Effector memory CD4-positive, alpha-beta T cell (primary cell): Measurements from ENCODE around the gene THEMIS.
"Not testable (repeated sequence)": the region's sequence is repeated elsewhere in the genome, so short reads cannot be mapped to it uniquely, and the experiment has no call there.

ENCODE experiments used
- DNase-seq, 3 donors: peaks; one replicate each; pipeline ENCODE4 v3.0.0-alpha.2; 2020
- H3K27ac ChIP-seq: 2 replicates; pipeline ENCODE4 v1.7.0; 2013; ENCODE audit warnings: mild to moderate bottlenecking, low read length, moderate library complexity; ENCODE audit not compliant: insufficient read depth, poor library complexity, severe bottlenecking
- H3K27me3 ChIP-seq: replicated peaks from 2 replicates; pipeline ENCODE4 v1.7.0; 2013; ENCODE audit warnings: mild to moderate bottlenecking, low read length; ENCODE audit not compliant: insufficient read depth, control insufficient read depth, poor library complexity, severe bottlenecking
- H3K36me3 ChIP-seq: 2 replicates; pipeline ENCODE4 v1.7.0; 2013; ENCODE audit warnings: mild to moderate bottlenecking, low read length, moderate library complexity; ENCODE audit not compliant: control insufficient read depth, insufficient read depth
- H3K4me1 ChIP-seq: 2 replicates; pipeline ENCODE4 v1.7.0; 2013; ENCODE audit warnings: low read length, mild to moderate bottlenecking; ENCODE audit not compliant: control insufficient read depth, insufficient read depth, poor library complexity, severe bottlenecking
- H3K4me3 ChIP-seq: 2 replicates; pipeline ENCODE4 v1.7.0; 2013; ENCODE audit warnings: low read length, low read depth, mild to moderate bottlenecking; ENCODE audit not compliant: insufficient read depth, poor library complexity, severe bottlenecking
- H3K9me3 ChIP-seq: 2 replicates; pipeline ENCODE4 v1.7.0; 2013; ENCODE audit warnings: mild to moderate bottlenecking, low read length, moderate library complexity; ENCODE audit not compliant: control insufficient read depth

Gene THEMIS

GRCh38 chr6:127718694-127719093 lies 182.2 kb downstream of the THEMIS start:
- peaks cover 55% of the 10 kb centered on the region for H3K36me3 ChIP-seq
- H3K27ac ChIP-seq: no peak overlapping the region
- no peak for DNase-seq
- no peaks in the 10 kb centered on the region for H3K4me1 ChIP-seq
- no peaks in the 10 kb centered on the region for H3K9me3 ChIP-seq
- H3K4me3 ChIP-seq: no peak overlapping the region
- no peaks in the 10 kb centered on the region for H3K27me3 ChIP-seq

- H3K4me3 ChIP-seq: no peak overlapping the region
- DNase-seq: no peak
- H3K27ac ChIP-seq: no peak overlapping the region
- H3K27me3 ChIP-seq: no peaks in the 10 kb centered on the region
- H3K36me3 ChIP-seq: peaks cover 48% of the 10 kb centered on the region
- H3K4me1 ChIP-seq: no peaks in the 10 kb centered on the region
- no peaks in the 10 kb centered on the region for H3K9me3 ChIP-seq
Measured at GRCh38 chr6:127717384-127717783, 183.5 kb downstream of the THEMIS start.

GRCh38 chr6:127716465-127716864 lies 184.4 kb downstream of the THEMIS start:
- no peak overlapping the region for H3K4me3 ChIP-seq
- DNase-seq: no peak

GRCh38 chr6:127710668-127711067 lies 190.2 kb downstream of the THEMIS start:
- Histone ChIP-seq H3K27me3 (no peaks in the 10 kb centered on the region), H3K9me3 (no peaks in the 10 kb centered on the region), H3K4me3 (no peak overlapping the region), H3K36me3 (peaks cover 50% of the 10 kb centered on the region), H3K4me1 (no peaks in the 10 kb centered on the region), H3K27ac (no peak overlapping the region)
- no peak for DNase-seq

More at GRCh38 chr6:127716465-127716864, 184.4 kb downstream of the THEMIS start:
- no peaks in the 10 kb centered on the region for H3K9me3 ChIP-seq
- H3K27ac ChIP-seq: no peak overlapping the region
- no peaks in the 10 kb centered on the region for H3K4me1 ChIP-seq
- H3K36me3 ChIP-seq: peaks cover 49% of the 10 kb centered on the region
- H3K27me3 ChIP-seq: no peaks in the 10 kb centered on the region

- H3K4me1 ChIP-seq: no peaks in the 10 kb centered on the region
- H3K9me3 ChIP-seq: no peaks in the 10 kb centered on the region
- H3K27ac ChIP-seq: no peak overlapping the region
- H3K4me3 ChIP-seq: no peak overlapping the region
- H3K27me3 ChIP-seq: no peaks in the 10 kb centered on the region
- H3K36me3 ChIP-seq: peaks cover 38% of the 10 kb centered on the region
- no peak for DNase-seq
Measured at GRCh38 chr6:127706216-127706615, 194.6 kb downstream of the THEMIS start.

GRCh38 chr6:127695108-127695507 lies 205.8 kb downstream of the THEMIS start:
- no peak overlapping the region for H3K4me3 ChIP-seq
- no peak for DNase-seq
- no peaks in the 10 kb centered on the region for H3K9me3 ChIP-seq
- no peaks in the 10 kb centered on the region for H3K27me3 ChIP-seq
- H3K27ac ChIP-seq: no peak overlapping the region
- no peaks in the 10 kb centered on the region for H3K4me1 ChIP-seq
- H3K36me3 ChIP-seq: peaks cover 5% of the 10 kb centered on the region

- no peak for DNase-seq
- Histone ChIP-seq H3K9me3 (no peaks in the 10 kb centered on the region), H3K36me3 (no peaks in the 10 kb centered on the region), H3K4me1 (no peaks in the 10 kb centered on the region), H3K27me3 (no peaks in the 10 kb centered on the region), H3K27ac (no peak overlapping the region), H3K4me3 (no peak overlapping the region)
Measured at GRCh38 chr6:127691146-127691545, 209.7 kb downstream of the THEMIS start.

GRCh38 chr6:127690588-127690987 lies 210.3 kb downstream of the THEMIS start:
- Histone ChIP-seq H3K36me3 (no peaks in the 10 kb centered on the region), H3K9me3 (no peaks in the 10 kb centered on the region), H3K4me1 (no peaks in the 10 kb centered on the region), H3K4me3 (no peak overlapping the region), H3K27me3 (no peaks in the 10 kb centered on the region), H3K27ac (no peak overlapping the region)
- no peak for DNase-seq

GRCh38 chr6:127690092-127690491 lies 210.8 kb downstream of the THEMIS start:
- H3K27ac ChIP-seq: no peak overlapping the region
- DNase-seq: no peak
- H3K36me3 ChIP-seq: no peaks in the 10 kb centered on the region
- H3K4me1 ChIP-seq: no peaks in the 10 kb centered on the region
- H3K4me3 ChIP-seq: no peak overlapping the region
- no peaks in the 10 kb centered on the region for H3K27me3 ChIP-seq
- no peaks in the 10 kb centered on the region for H3K9me3 ChIP-seq

GRCh38 chr6:127687490-127687889 lies 213.4 kb downstream of the THEMIS start:
- not testable (repeated sequence) for H3K9me3 ChIP-seq, H3K27me3 ChIP-seq, DNase-seq

GRCh38 chr6:127686084-127686483 lies 214.8 kb downstream of the THEMIS start:
- H3K27me3 ChIP-seq: no peaks in the 10 kb centered on the region
- no peak for DNase-seq
- H3K4me1 ChIP-seq: no peaks in the 10 kb centered on the region
- no peak overlapping the region for H3K4me3 ChIP-seq
- no peaks in the 10 kb centered on the region for H3K9me3 ChIP-seq
- no peaks in the 10 kb centered on the region for H3K36me3 ChIP-seq
- no peak overlapping the region for H3K27ac ChIP-seq

More at GRCh38 chr6:127687490-127687889, 213.4 kb downstream of the THEMIS start:
- H3K4me3 ChIP-seq, H3K4me1 ChIP-seq, H3K27ac ChIP-seq, H3K36me3 ChIP-seq: not testable (repeated sequence)
